ENCODE measurements around the gene CRYGC. TPM values are rescaled to one million over a fixed set of nuclear protein-coding genes. Genes with fewer than 3 reads are reported as not detected.

The CRYGC gene
- total and polyA plus RNA-seq, 2 of the 8 experiments (the other 6 are each of a cell fraction or from before 2014, with no cell fraction given) = not detected

DNA sequence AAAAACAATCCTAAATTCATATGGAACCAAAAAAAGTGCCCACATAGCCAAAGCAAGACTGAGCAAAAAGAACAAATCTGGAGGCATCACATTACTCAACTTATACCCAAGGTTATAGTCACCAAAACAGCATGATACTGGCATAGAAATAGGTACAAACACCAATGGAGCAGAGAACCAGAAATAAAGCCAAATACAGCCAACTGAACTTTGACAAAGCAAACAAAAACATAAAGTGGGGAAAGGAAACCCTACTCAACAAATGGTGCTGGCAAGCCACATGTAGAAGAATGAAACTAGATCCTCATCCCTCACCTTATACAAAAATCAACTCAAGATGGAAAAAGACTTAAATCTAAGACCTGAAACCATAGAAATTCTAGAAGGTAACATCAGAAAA lies 45.8 kb downstream of the CRYGC start (continued):
- TF ChIP-seq CEBPB (IDR thresholded peaks at IDR 0.05; ENCODE audit: low read depth, low read length) (no peak), KDM4A (IDR thresholded peaks at IDR 0.05; ENCODE audit: low read depth, low read length, severe bottlenecking) (no peak), KDM5A (IDR thresholded peaks at IDR 0.05; ENCODE audit: low read length) (no peak), SUZ12 (IDR thresholded peaks at IDR 0.05; ENCODE audit: low read length) (no peak)

Other genes with a start within 250 kb of the CRYGC start
- 4.6 and 5.8 TPM in 2 replicates for gene PLEKHM3, start 104.3 kb downstream of the CRYGC start, total RNA-seq (2021; fragmentation: NEBNext Ultra II Directional; extraction: Animal tissue kit (Norgen Biotek cat#: 25700))
- gene PLEKHM3, start 104.3 kb downstream of the CRYGC start, polyA plus RNA-seq (2011; rRNA removed) = 2.3 and 2.6 TPM in 2 replicates
- gene CRYGD, start 5.3 kb downstream of the CRYGC start, total RNA-seq (2021; fragmentation: NEBNext Ultra II Directional; extraction: Animal tissue kit (Norgen Biotek cat#: 25700)) = 0.98 and 2.9 TPM in 2 replicates
- gene CRYGD, start 5.3 kb downstream of the CRYGC start, polyA plus RNA-seq (2011; rRNA removed) = 6.0 and 7.1 TPM in 2 replicates
- gene CRYGB, start 16.3 kb upstream of the CRYGC start, total RNA-seq (2021; fragmentation: NEBNext Ultra II Directional; extraction: Animal tissue kit (Norgen Biotek cat#: 25700)) = not detected in 2 replicates
- 0.30 and 0.38 TPM in 2 replicates for gene CRYGB, start 16.3 kb upstream of the CRYGC start, polyA plus RNA-seq (2011; rRNA removed)
- not detected in 2 replicates for gene CRYGA, start 33.8 kb upstream of the CRYGC start, total RNA-seq (2021; fragmentation: NEBNext Ultra II Directional; extraction: Animal tissue kit (Norgen Biotek cat#: 25700))
- not detected in 2 replicates for gene CRYGA, start 33.8 kb upstream of the CRYGC start, polyA plus RNA-seq (2011; rRNA removed)
- 1.1 and 1.3 TPM in 2 replicates for gene C2orf80, start 60.2 kb upstream of the CRYGC start, total RNA-seq (2021; fragmentation: NEBNext Ultra II Directional; extraction: Animal tissue kit (Norgen Biotek cat#: 25700))
- gene C2orf80, start 60.2 kb upstream of the CRYGC start, polyA plus RNA-seq (2011; rRNA removed) = 0.41 and 0.97 TPM in 2 replicates
- 379 and 398 TPM in 2 replicates for gene IDH1, start 125.2 kb upstream of the CRYGC start, total RNA-seq (2021; fragmentation: NEBNext Ultra II Directional; extraction: Animal tissue kit (Norgen Biotek cat#: 25700))
- 115 and 174 TPM in 2 replicates for gene IDH1, start 125.2 kb upstream of the CRYGC start, polyA plus RNA-seq (2011; rRNA removed)
- 33.5 and 35.8 TPM in 2 replicates for gene PIKFYVE, start 136.4 kb upstream of the CRYGC start, total RNA-seq (2021; fragmentation: NEBNext Ultra II Directional; extraction: Animal tissue kit (Norgen Biotek cat#: 25700))
- 7.4 and 8.8 TPM in 2 replicates for gene PIKFYVE, start 136.4 kb upstream of the CRYGC start, polyA plus RNA-seq (2011; rRNA removed)

Data from H1 (cell line).